ENCODE data around the gene CDH4. TPM values are rescaled to one million over a fixed set of nuclear protein-coding genes. Genes with fewer than 3 reads are reported as not detected.

Gene CDH4
- total and polyA plus RNA-seq, 9 donors = 0.12 to 4.4 (median 0.36) TPM

GRCh38 chr20:61791995-61792394, 539.9 kb downstream of the CDH4 start:
- Histone ChIP-seq H3K27ac (no peak overlapping the region), H3K27me3 (no peaks in the 10 kb centered on the region), H3K36me3 (no peaks in the 10 kb centered on the region), H3K9me3 (no peaks in the 10 kb centered on the region), H3K4me3 (no peak overlapping the region), H3K4me1 (ENCODE audit: insufficient read depth) (no peaks in the 10 kb centered on the region)
- intact Hi-C loops (cut with DNase I) = no loop called here
- no peak for TF ChIP-seq EP300 (IDR thresholded peaks at IDR 0.05)
- no peak for TF ChIP-seq CTCF (IDR thresholded peaks at IDR 0.05)
- WGBS, 3 donors = 73 to 80% (median 75%) methylated on average over 6 of the region's 6 CpGs
- DNase-seq = no peak

- H3K4me3 ChIP-seq = no peak overlapping the region
- TF ChIP-seq POLR2A (IDR thresholded peaks at IDR 0.05) = no peak
- TF ChIP-seq CTCF (IDR thresholded peaks at IDR 0.05) = no peak
- TF ChIP-seq EP300 (IDR thresholded peaks at IDR 0.05) = no peak
- no peak overlapping the region for H3K27ac ChIP-seq
- WGBS, 3 donors = 57 to 74% (median 64%) methylated on average over 15 of the region's 15 CpGs
- H3K9me3 ChIP-seq = no peaks in the 10 kb centered on the region
- DNase-seq = no peak
- intact Hi-C loops (cut with DNase I) = no loop called here
- no peaks in the 10 kb centered on the region for H3K4me1 ChIP-seq (ENCODE audit: insufficient read depth)
- H3K27me3 ChIP-seq = no peaks in the 10 kb centered on the region
- no peaks in the 10 kb centered on the region for H3K36me3 ChIP-seq
Measured at GRCh38 chr20:61795669-61796630, 543.9 kb downstream of the CDH4 start.

- H3K27ac ChIP-seq = no peak overlapping the region
- TF ChIP-seq EP300 (IDR thresholded peaks at IDR 0.05) (no peak), POLR2A (IDR thresholded peaks at IDR 0.05) (no peak), CTCF (IDR thresholded peaks at IDR 0.05) (no peak)
- H3K27me3 ChIP-seq = no peaks in the 10 kb centered on the region
- no peaks in the 10 kb centered on the region for H3K4me1 ChIP-seq (ENCODE audit: insufficient read depth)
- no peaks in the 10 kb centered on the region for H3K36me3 ChIP-seq
- DNase-seq = no peak
- H3K4me3 ChIP-seq = no peak overlapping the region
- intact Hi-C loops (cut with DNase I) = no loop called here
- 54 to 70% (median 63%) methylated on average over 11 of the region's 11 CpGs for WGBS, 3 donors
- H3K9me3 ChIP-seq = no peaks in the 10 kb centered on the region
Measured at GRCh38 chr20:61796738-61797137, 544.7 kb downstream of the CDH4 start.

- no peaks in the 10 kb centered on the region for H3K36me3 ChIP-seq
- no peaks in the 10 kb centered on the region for H3K27me3 ChIP-seq
- TF ChIP-seq CTCF (IDR thresholded peaks at IDR 0.05) (no peak), POLR2A (IDR thresholded peaks at IDR 0.05) (no peak), EP300 (IDR thresholded peaks at IDR 0.05) (no peak)
- no peak overlapping the region for H3K4me3 ChIP-seq
- 52 to 53% (median 52%) methylated on average over 7 of the region's 7 CpGs for WGBS, 3 donors
- no peaks in the 10 kb centered on the region for H3K4me1 ChIP-seq (ENCODE audit: insufficient read depth)
- intact Hi-C loops (cut with DNase I) = no loop called here
- H3K9me3 ChIP-seq = no peaks in the 10 kb centered on the region
- DNase-seq = no peak
- H3K27ac ChIP-seq = no peak overlapping the region
Measured at GRCh38 chr20:61797200-61797599, 545.1 kb downstream of the CDH4 start.

All from ovary (tissue), 9 donors.